Caco-2 (cell line): ENCODE measurements around the gene C3orf20. TPM values are rescaled to one million over a fixed set of nuclear protein-coding genes. Genes with fewer than 3 reads are reported as not detected.

ENCODE experiments used
- BruUV-seq: library from RNA; stranded (reverse); fragments of 400-500 nt; replicated peaks from 2 replicates; lab custom pipeline; 2021; lab: Mats Ljungman, UMichigan
- CTCF ChIA-PET: fragments of 300-600 bp; sonication (Branson Sonifier 250); formaldehyde crosslinking; loops from one replicate; lab custom pipeline; 2022; ENCODE audit warnings: antibody characterized with exemption; lab: Charles Lee
- POLR2A ChIA-PET: fragments of 300-600 bp; sonication (Branson Sonifier 250); formaldehyde crosslinking; loops from one replicate; lab custom pipeline; 2022; ENCODE audit warnings: antibody characterized with exemption; lab: Charles Lee
- DNase-seq, 2 experiments: peaks; one replicate each; pipeline versions ENCODE4 v3.0.0 to v3.0.0-alpha.2; 2020 to 2022
- H3K27me3 ChIP-seq: replicated peaks from 2 replicates; pipeline ENCODE4 v1.6.0; 2011; ENCODE audit warnings: low read length; ENCODE audit not compliant: control insufficient read depth, insufficient read depth
- H3K36me3 ChIP-seq: 2 replicates; pipeline ENCODE4 v1.5.1; 2011; ENCODE audit warnings: low read length; ENCODE audit not compliant: control insufficient read depth, insufficient read depth
- H3K4me1 ChIP-seq: fragments of 250-450 bp; sonication (Bioruptor Pico); 2 replicates; pipeline ENCODE4 v1.5.1; 2020; ENCODE audit warnings: mild to moderate bottlenecking
- H3K4me3 ChIP-seq: 2 replicates; pipeline ENCODE4 v1.5.1; 2011; ENCODE audit warnings: low read depth, mild to moderate bottlenecking, control low read depth, low read length
- H3K9me3 ChIP-seq: fragments of 250-450 bp; sonication (Bioruptor Pico); 2 replicates; pipeline ENCODE4 v1.5.1; 2020; ENCODE audit warnings: mild to moderate bottlenecking, moderate library complexity
- H3K27ac Mint-ChIP-seq: one replicate; pipeline ENCODE4 v1.8.0; 2022; ENCODE audit warnings: mixed read lengths; ENCODE audit not compliant: unreplicated experiment
- H3K27me3 Mint-ChIP-seq: one replicate; pipeline ENCODE4 v1.8.0; 2022; ENCODE audit warnings: mixed read lengths; ENCODE audit not compliant: insufficient read depth, unreplicated experiment
- H3K36me3 Mint-ChIP-seq: one replicate; pipeline ENCODE4 v1.8.0; 2022; ENCODE audit warnings: mild to moderate bottlenecking, mixed read lengths; ENCODE audit not compliant: insufficient read depth, unreplicated experiment
- H3K4me1 Mint-ChIP-seq: one replicate; pipeline ENCODE4 v1.8.0; 2022; ENCODE audit warnings: low read depth, mixed read lengths; ENCODE audit not compliant: unreplicated experiment
- H3K4me3 Mint-ChIP-seq: one replicate; pipeline ENCODE4 v1.8.0; 2022; ENCODE audit warnings: mild to moderate bottlenecking, moderate library complexity, mixed read lengths; ENCODE audit not compliant: unreplicated experiment
- H3K9me3 Mint-ChIP-seq: one replicate; pipeline ENCODE4 v1.8.0; 2022; ENCODE audit warnings: mixed read lengths; ENCODE audit not compliant: unreplicated experiment
- CTCF ChIP-seq, 2 experiments: fragments of 200-600 bp in 1 of 2; IDR thresholded peaks; 1 replicate in 1 of 2; 2 replicates in 1 of 2; pipeline versions ENCODE4 v1.5.1 to v1.8.0; 2011 to 2022; ENCODE audit warnings: antibody characterized with exemption in 1 of 2, control low read depth in 1 of 2, inconsistent platforms in 1 of 2, low read depth in 1 of 2, low read length in 1 of 2, mild to moderate bottlenecking in 1 of 2, moderate library complexity in 1 of 2; ENCODE audit not compliant: insufficient read depth in 1 of 2, severe bottlenecking in 1 of 2, unreplicated experiment in 1 of 2
- intact Hi-C: fragments of 100-400 bp; cut with micrococcal nuclease; formaldehyde crosslinking; loops from one replicate; pipeline ENCODE4 v1.10.0; 2022; ENCODE audit not compliant: unreplicated experiment
- total RNA-seq: library from RNA; stranded (reverse); gene quantifications from 2 replicates; pipeline ENCODE4 v1.2.3, GENCODE V29; 2022

C3orf20 gene
- total RNA-seq, 1 experiment from 2014 or later, result 0.09 TPM

DNA sequence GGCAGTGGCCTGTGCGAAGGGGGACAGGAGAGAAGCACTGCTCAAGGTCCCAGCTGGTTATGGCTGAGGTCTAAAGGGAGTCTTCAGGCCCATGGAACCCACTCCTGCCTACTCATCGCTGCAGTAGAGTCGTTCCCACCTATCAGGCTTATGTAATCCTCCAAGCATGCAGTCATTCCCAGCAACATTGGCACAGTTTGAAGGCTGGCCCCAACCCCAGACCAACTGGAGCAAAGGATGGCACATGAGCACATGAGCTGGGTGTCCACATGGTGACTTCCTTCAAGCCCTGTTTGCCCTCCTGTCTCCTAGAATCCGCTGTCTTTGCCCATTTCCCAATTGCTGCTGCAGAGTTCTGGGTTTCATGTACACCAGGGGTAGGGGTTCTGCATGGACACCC, 83.4 kb downstream of the C3orf20 start:
- Mint-ChIP-seq H3K4me1 (no peaks in the 10 kb centered on the region), H3K4me3 (no peak overlapping the region), H3K9me3 (no peaks in the 10 kb centered on the region), H3K27me3 (no peaks in the 10 kb centered on the region), H3K27ac (no peak overlapping the region), H3K36me3 (no peaks in the 10 kb centered on the region)
- BruUV-seq, result no TSS peak
- Histone ChIP-seq H3K4me3 (no peak overlapping the region), H3K36me3 (no peaks in the 10 kb centered on the region), H3K4me1 (no peaks in the 10 kb centered on the region), H3K9me3 (no peaks in the 10 kb centered on the region), H3K27me3 (no peaks in the 10 kb centered on the region; the same call in 1 of the 2 replicates)
- TF ChIP-seq CTCF (IDR thresholded peaks at IDR 0.05; ENCODE audit: insufficient read depth in 1 of 2, low read depth in 1 of 2, low read length in 1 of 2, severe bottlenecking in 1 of 2, unreplicated experiment in 1 of 2), result no peak
- intact Hi-C loops, result no loop called here
- POLR2A ChIA-PET, result no interaction called here
- DNase-seq, result no peak
- CTCF ChIA-PET, result no interaction called here

GRCh38 chr3:14758959-14759358, 84.0 kb downstream of the C3orf20 start:
- H3K36me3 ChIP-seq, result no peaks in the 10 kb centered on the region
- CTCF ChIA-PET, result no interaction called here

DNA sequence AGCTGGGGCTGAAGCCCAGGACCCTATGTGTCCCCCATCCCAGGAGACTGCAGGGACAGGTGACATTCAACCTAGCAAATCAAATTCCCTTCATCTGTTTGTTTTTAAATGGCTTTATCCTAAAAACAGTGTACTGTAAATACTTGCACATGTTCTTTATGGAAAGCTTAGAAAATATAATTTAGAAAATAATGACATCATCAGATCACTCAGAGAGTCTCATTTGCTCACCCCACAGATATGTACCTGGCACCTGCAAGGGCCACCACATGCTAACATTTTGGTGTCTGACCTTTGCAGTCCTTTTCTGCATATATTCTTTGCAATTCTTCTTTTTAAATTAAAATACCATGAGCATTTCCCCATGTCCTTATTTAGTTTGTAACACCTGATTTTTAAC, 85.2 kb downstream of the C3orf20 start:
- Mint-ChIP-seq H3K27me3 (peaks cover 4% of the 10 kb centered on the region), H3K4me1 (no peaks in the 10 kb centered on the region), H3K36me3 (no peaks in the 10 kb centered on the region), H3K27ac (no peak overlapping the region), H3K4me3 (no peak overlapping the region), H3K9me3 (no peaks in the 10 kb centered on the region)
- DNase-seq, result no peak
- no peak for TF ChIP-seq CTCF (IDR thresholded peaks at IDR 0.05; ENCODE audit: insufficient read depth in 1 of 2, low read depth in 1 of 2, low read length in 1 of 2, severe bottlenecking in 1 of 2, unreplicated experiment in 1 of 2)
- Histone ChIP-seq H3K9me3 (no peaks in the 10 kb centered on the region), H3K4me1 (no peaks in the 10 kb centered on the region), H3K36me3 (no peaks in the 10 kb centered on the region), H3K4me3 (no peak overlapping the region), H3K27me3 (no peaks in the 10 kb centered on the region; the same call in 1 of the 2 replicates)
- POLR2A ChIA-PET, result no interaction called here
- BruUV-seq, result no TSS peak
- CTCF ChIA-PET, result no interaction called here
- intact Hi-C loops, result no loop called here

More at GRCh38 chr3:14758959-14759358, 84.0 kb downstream of the C3orf20 start:
- Histone ChIP-seq H3K4me3 (no peak overlapping the region), H3K9me3 (no peaks in the 10 kb centered on the region), H3K4me1 (no peaks in the 10 kb centered on the region), H3K27me3 (no peaks in the 10 kb centered on the region; the same call in 1 of the 2 replicates)
- H3K27me3 Mint-ChIP-seq, result peaks cover 3% of the 10 kb centered on the region
- no peak overlapping the region for H3K4me3 Mint-ChIP-seq
- no peaks in the 10 kb centered on the region for H3K9me3 Mint-ChIP-seq
- DNase-seq, result no peak
- no peaks in the 10 kb centered on the region for H3K4me1 Mint-ChIP-seq
- POLR2A ChIA-PET, result no interaction called here
- TF ChIP-seq CTCF (IDR thresholded peaks at IDR 0.05; ENCODE audit: insufficient read depth in 1 of 2, low read depth in 1 of 2, low read length in 1 of 2, severe bottlenecking in 1 of 2, unreplicated experiment in 1 of 2), result no peak
- intact Hi-C loops, result no loop called here
- H3K27ac Mint-ChIP-seq, result no peak overlapping the region
- no peaks in the 10 kb centered on the region for H3K36me3 Mint-ChIP-seq
- BruUV-seq, result no TSS peak
